Sigmoid colon (tissue), 7 donors: ENCODE results near the gene VWA1. TPM values are rescaled to one million over a fixed set of nuclear protein-coding genes. Genes with fewer than 3 reads are reported as not detected.
"Not testable (repeated sequence)": the region's sequence is repeated elsewhere in the genome, so short reads cannot be mapped to it uniquely, and the experiment has no call there.

Experiments
- DNase-seq: peaks from one replicate; pipeline ENCODE4 v3.0.0-alpha.2; 2019
- H3K27ac ChIP-seq, 4 donors: fragments of 200-600 bp; sonication (generic); one replicate each; pipeline ENCODE4 v1.5.1; 2016 to 2019; ENCODE audit warnings: mild to moderate bottlenecking in 1 of 4
- H3K27me3 ChIP-seq, 3 donors: fragments of 200-600 bp; sonication (generic); one replicate each; pipeline ENCODE4 v1.5.1; 2019; ENCODE audit warnings: mild to moderate bottlenecking in 1 of 3
- H3K36me3 ChIP-seq, 4 donors: fragments of 200-600 bp; sonication (generic); one replicate each; pipeline ENCODE4 v1.5.1; 2016 to 2019
- H3K4me1 ChIP-seq, 4 donors: fragments of 200-600 bp; sonication (generic); one replicate each; pipeline ENCODE4 v1.5.1; 2017 to 2019
- H3K4me3 ChIP-seq, 4 donors: fragments of 200-600 bp; sonication (generic); one replicate each; pipeline ENCODE4 v1.5.1; 2017 to 2019; ENCODE audit warnings: mild to moderate bottlenecking in 2 of 4, moderate library complexity in 1 of 4
- H3K9me3 ChIP-seq, 4 donors: fragments of 200-600 bp in 3 of 4; sonication (generic) in 3 of 4; one replicate each; pipeline versions ENCODE4 v1.5.1 to v1.6.1; 2013 to 2019
- EP300 ChIP-seq, 4 donors: sonication (generic); formaldehyde crosslinking; IDR thresholded peaks; one replicate each; pipeline ENCODE4 v1.6.1; 2017; ENCODE audit warnings: antibody characterized with exemption in 4 of 4
- POLR2A ChIP-seq, 2 donors: fragments of 450-650 bp; IDR thresholded peaks; one replicate each; pipeline ENCODE4 v1.6.1; 2016; ENCODE audit warnings: antibody characterized with exemption in 2 of 2, mild to moderate bottlenecking in 2 of 2, moderate library complexity in 2 of 2
- POLR2AphosphoS5 ChIP-seq, 4 donors: sonication (generic); formaldehyde crosslinking; IDR thresholded peaks; one replicate each; pipeline ENCODE4 v1.6.1; 2017; ENCODE audit warnings: antibody characterized with exemption in 4 of 4
- WGBS, 2 donors: extraction: QIAGEN DNeasy Blood & Tissue Kit; methylation state at CpG; one replicate each; pipeline ENCODE4 v1.1.7; 2013; 5-methylcytosine and 5-hydroxymethylcytosine counted together
- intact Hi-C: fragments of 100-400 bp; cut with DNase I; formaldehyde crosslinking; loops from one replicate; pipeline ENCODE4 v1.15.1; 2023
- polyA plus RNA-seq, 3 donors: library from polyadenylated mRNA; stranded (reverse); fragments of 200-250 nt; gene quantifications; one replicate each; pipeline ENCODE4 v1.2.3, GENCODE V29; 2013
- total RNA-seq, 4 donors: library from RNA; depleted of rRNA; stranded (reverse); fragments of >200 nt; gene quantifications; one replicate each; pipeline ENCODE4 v1.1.0, GENCODE V29; 2016
- TF ChIP-seq, protein P1 (sequence below), 4 experiments: fragments of 450-650 bp in 3 of 4; fragments of 200-600 bp in 1 of 4; IDR thresholded peaks; one replicate each; pipeline ENCODE4 v1.5.1; 2016 to 2019; ENCODE audit warnings: antibody characterized with exemption in 4 of 4, mild to moderate bottlenecking in 3 of 4, moderate library complexity in 2 of 4
- donor health status: healthy with polysubstance abuse.
- donor health status: Bipolar disorder and iron deficiency.
- donor health status: healthy.

VWA1 gene
- total and polyA plus RNA-seq, 7 donors, result 2.4 to 107 (median 47.1) TPM

DNA sequence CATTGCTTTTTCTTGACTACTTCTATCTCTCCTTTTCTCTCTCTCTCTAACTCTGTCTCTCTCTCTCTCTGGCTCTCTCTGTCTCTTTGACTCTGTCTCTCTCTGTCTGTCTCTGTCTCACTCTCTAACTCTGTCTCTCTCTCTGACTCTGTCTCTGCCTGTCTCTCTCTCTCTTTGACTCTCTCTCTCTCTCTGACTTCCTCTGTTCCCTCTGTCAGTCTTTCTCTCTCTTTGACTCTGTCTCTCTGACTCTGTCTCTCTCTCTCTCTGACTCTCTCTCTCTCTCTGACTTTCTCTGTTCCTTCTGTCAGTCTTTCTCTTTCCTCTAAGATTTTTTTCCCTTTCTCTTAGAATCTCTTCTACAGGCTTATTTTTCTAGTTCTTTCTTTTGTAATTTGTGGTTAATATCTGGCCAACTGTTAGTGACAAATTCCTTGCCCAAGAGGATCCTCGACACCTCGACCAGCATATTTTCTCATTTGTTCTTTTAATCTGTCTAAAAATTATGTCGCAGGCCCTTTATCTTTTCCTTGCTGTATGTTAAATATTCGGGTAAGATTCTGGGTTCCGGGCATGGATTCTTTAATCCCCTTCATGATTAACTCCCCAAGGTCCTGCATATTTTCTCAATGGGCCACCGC is 13.7 kb downstream of the VWA1 start, which contains the start of gene ATAD3C:
Gene ATAD3C (plus strand): TSS at position 591 of the 641 bp plus-strand sequence. CDS start 995 bp downstream, outside the sequence.
- intact Hi-C loops, result no loop called here
- WGBS, 2 donors, result 89 to 93% methylated on average over 6 of the region's 6 CpGs

DNA sequence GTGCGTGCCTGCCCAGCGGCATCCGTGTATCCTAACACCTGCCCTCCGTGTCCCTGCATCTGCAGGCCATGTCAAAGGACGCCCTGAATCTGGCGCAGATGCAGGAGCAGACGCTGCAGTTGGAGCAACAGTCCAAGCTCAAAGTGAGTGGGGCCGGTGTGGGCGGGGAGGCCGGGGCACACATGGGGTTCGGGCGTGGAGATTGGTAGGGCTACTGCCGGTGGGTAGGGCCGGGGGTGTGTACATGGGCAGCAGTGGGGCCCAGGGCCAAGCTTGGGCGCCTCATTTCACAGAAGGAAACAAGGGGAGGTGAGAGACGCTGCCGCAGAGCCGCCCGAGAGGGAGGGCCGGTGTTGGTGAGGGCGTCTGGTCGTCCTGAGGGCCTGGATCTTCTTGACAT is 15.1 kb downstream of the VWA1 start:
- H3K4me3 ChIP-seq, DNase-seq, H3K27me3 ChIP-seq, H3K4me1 ChIP-seq, H3K36me3 ChIP-seq, intact Hi-C loops, H3K27ac ChIP-seq, H3K9me3 ChIP-seq: not testable (repeated sequence)
- 72 to 81% methylated on average over 22 of the region's 22 CpGs for WGBS, 2 donors

More for the DNA sequence above, 13.7 kb downstream of the VWA1 start, which contains the start of gene ATAD3C:
- no peaks in the 10 kb centered on the region for H3K9me3 ChIP-seq
- TF ChIP-seq POLR2AphosphoS5 (IDR thresholded peaks at IDR 0.05), result no peak
- H3K36me3 ChIP-seq, result no peaks in the 10 kb centered on the region
- H3K4me3 ChIP-seq, result no peak within 1 kb of the TSS
- H3K4me1 ChIP-seq, result no peaks in the 10 kb centered on the region
- H3K27ac ChIP-seq, result no peak within 1 kb of the TSS
- DNase-seq, result no peak
- no peaks in the 10 kb centered on the region for H3K27me3 ChIP-seq

DNA sequence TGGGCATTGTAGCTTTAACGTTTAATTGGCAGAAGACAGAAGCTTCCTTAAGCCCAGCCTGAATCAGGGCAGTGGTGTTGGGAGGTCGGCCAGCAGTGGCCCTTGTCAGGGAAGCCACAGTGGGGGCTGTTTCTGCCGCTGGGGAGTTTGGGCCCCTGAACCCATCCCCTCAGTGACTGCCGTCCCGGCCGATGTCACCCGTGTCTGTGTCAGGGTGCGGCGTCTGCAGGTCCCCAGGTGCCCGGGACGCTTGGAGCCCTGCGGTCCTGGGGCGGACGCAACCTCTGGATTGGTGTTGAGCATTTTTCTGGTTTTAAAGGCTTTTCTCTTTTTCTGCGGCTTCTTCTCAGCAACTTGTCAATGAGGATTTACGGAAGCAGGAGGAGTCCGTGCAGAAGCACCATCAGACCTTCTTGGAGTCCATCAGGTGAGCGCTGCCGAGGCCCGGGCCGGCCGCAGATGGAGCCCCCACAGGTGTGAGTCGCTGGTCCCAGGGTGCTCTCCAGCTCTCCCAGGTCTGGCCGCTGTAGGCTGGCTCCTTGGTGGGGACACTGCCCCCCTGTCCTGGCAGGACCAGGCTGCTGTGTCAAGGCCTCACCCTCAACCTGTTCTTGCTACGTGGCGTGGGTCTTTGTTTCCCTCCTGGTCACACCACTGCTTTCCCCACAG is 16.3 kb downstream of the VWA1 start:
- Histone ChIP-seq H3K4me3 (no peak overlapping the region), H3K27ac (no peak overlapping the region), H3K9me3 (no peaks in the 10 kb centered on the region), H3K27me3 (no peaks in the 10 kb centered on the region), H3K36me3 (no peaks in the 10 kb centered on the region), H3K4me1 (no peaks in the 10 kb centered on the region)
- WGBS, 2 donors, result 90 to 91% methylated on average over 26 of the region's 26 CpGs
- intact Hi-C loops, result no loop called here
- DNase-seq, result no peak
- TF ChIP-seq POLR2A (IDR thresholded peaks at IDR 0.05) (no peak), POLR2AphosphoS5 (IDR thresholded peaks at IDR 0.05) (no peak), EP300 (IDR thresholded peaks at IDR 0.05) (no peak)
- TF ChIP-seq, protein P1, sequence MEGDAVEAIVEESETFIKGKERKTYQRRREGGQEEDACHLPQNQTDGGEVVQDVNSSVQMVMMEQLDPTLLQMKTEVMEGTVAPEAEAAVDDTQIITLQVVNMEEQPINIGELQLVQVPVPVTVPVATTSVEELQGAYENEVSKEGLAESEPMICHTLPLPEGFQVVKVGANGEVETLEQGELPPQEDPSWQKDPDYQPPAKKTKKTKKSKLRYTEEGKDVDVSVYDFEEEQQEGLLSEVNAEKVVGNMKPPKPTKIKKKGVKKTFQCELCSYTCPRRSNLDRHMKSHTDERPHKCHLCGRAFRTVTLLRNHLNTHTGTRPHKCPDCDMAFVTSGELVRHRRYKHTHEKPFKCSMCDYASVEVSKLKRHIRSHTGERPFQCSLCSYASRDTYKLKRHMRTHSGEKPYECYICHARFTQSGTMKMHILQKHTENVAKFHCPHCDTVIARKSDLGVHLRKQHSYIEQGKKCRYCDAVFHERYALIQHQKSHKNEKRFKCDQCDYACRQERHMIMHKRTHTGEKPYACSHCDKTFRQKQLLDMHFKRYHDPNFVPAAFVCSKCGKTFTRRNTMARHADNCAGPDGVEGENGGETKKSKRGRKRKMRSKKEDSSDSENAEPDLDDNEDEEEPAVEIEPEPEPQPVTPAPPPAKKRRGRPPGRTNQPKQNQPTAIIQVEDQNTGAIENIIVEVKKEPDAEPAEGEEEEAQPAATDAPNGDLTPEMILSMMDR (IDR thresholded peaks at IDR 0.05), result no peak

DNA sequence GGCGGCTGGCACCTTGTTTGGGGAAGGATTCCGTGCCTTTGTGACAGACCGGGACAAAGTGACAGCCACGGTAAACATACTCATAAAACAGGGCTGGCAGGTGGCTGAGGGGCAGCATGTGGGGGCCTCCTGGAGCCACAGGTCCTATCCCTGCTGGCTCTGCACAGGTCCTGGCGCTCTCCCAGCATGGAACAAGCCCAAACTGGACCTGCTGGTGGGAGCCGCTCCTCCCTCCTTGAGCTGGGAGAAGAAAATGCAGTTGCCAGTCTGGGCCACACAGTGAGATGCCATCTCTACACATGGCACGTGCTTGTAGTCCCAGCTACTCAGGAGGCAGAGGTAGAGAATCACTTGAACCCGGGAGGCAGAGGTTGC is 16.9 kb downstream of the VWA1 start:
- H3K36me3 ChIP-seq, H3K27ac ChIP-seq, intact Hi-C loops, H3K9me3 ChIP-seq, H3K4me3 ChIP-seq, H3K27me3 ChIP-seq, H3K4me1 ChIP-seq, DNase-seq: not testable (repeated sequence)
- 62 to 79% methylated on average over 8 of the region's 8 CpGs for WGBS, 2 donors

DNA sequence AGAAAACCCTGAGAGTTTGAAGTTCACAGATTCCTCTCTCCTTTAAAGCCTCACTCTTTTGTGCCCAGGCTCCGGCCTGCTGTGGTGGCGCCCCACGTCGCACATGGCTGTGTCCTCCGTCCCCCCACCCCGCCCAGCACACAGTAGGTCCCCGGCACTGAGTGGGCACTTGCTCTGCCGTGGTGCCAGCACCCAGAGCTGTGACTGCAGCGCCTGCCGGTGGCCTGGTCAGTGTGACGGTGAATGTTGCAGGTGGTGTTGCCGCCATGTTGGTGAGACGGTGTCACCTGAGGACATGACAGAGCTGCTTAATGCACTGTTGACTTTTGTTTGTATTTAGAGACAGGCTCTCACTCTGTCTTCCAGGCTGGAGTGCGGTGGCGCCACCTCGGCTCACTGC is 17.4 kb downstream of the VWA1 start:
- Histone ChIP-seq H3K27me3 (no peaks in the 10 kb centered on the region), H3K36me3 (no peaks in the 10 kb centered on the region), H3K4me3 (no peak overlapping the region), H3K4me1 (no peaks in the 10 kb centered on the region), H3K9me3 (no peaks in the 10 kb centered on the region), H3K27ac (no peak overlapping the region)
- DNase-seq, result no peak
- TF ChIP-seq POLR2A (IDR thresholded peaks at IDR 0.05) (no peak), POLR2AphosphoS5 (IDR thresholded peaks at IDR 0.05) (no peak), EP300 (IDR thresholded peaks at IDR 0.05) (no peak)
- TF ChIP-seq, protein P1 (IDR thresholded peaks at IDR 0.05), result no peak
- WGBS, 2 donors, result 95 to 97% methylated on average over 16 of the region's 16 CpGs
- intact Hi-C loops, result no loop called here

DNA sequence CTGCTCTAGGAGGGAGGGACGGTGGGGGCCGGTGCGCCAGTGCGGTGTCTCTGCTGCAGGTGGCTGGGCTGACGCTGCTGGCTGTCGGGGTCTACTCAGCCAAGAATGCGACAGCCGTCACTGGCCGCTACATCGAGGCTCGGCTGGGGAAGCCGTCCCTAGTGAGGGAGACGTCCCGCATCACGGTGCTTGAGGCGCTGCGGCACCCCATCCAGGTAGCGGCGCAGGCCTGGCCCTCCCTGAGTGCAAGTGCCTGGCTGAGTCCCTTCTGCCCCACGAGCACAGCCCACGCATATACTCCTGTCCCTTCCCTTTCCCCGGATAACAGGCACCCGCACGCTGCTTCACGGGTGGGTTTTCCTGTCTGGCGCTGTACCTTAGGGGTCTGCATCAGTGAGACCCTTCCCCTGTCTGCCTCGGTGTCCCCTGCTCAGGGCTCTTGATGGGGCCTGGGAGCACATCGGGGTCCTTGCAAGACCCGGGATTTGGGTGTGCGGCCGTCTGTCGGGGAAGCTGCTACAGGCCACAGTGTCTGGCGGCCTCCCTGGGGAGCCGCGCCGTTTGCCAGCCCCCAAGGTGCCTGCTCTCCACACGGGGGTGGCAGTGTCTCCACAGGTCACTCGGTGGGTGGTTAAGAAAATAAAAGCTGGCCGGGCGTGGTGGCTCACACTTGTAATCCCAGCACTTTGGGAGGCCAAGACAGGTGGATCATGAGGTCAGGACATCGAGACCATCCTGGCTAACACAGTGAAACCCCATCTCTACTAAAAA is 19.0 kb downstream of the VWA1 start:
- H3K27ac ChIP-seq, H3K9me3 ChIP-seq, H3K4me1 ChIP-seq, H3K27me3 ChIP-seq, intact Hi-C loops, DNase-seq, H3K4me3 ChIP-seq, H3K36me3 ChIP-seq: not testable (repeated sequence)
- WGBS, 2 donors, result 83 to 89% methylated on average over 37 to 38 of the region's 41 CpGs
